ENCODE data around the gene OGFR. TPM values are rescaled to one million over a fixed set of nuclear protein-coding genes. Genes with fewer than 3 reads are reported as not detected.

OGFR gene
- total and polyA plus RNA-seq, 2 donors (not counting 1 experiment from before 2014, with no cell fraction given), result 71.7 to 102 TPM

DNA sequence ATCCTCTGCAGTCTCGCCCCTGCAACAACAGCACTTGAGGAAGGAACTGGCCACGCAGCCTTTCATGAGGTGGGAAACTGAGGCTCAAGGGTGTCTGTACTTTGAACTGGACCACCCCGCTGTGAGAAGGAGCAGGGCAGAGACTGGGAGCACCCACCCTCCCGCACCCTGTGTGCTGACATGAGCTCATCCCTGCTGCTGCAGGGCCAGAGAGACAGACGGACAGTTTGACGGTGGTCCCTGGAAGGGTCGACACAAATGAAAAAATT lies 25.3 kb upstream of the OGFR start:
- H3K9me3 Mint-ChIP-seq (ENCODE audit: insufficient read depth), result no peaks in the 10 kb centered on the region
- CTCF ChIA-PET, result interaction anchor here (1.2 to 1.7 kb wide), 2 partner anchors 10 to 13 kb away, joined by 3 read pairs; no protein-coding TSS in a partner anchor
- Histone ChIP-seq H2AFZ (ENCODE audit: insufficient read depth, low read depth, low read length, poor library complexity, severe bottlenecking) (no peak overlapping the region), H3K4me1 (ENCODE audit: control insufficient read depth in 2 of 2, insufficient read depth in 2 of 2, low read length in 2 of 2) (peaks cover 17 to 25% of the 10 kb centered on the region in 2 donors), H3K9ac (ENCODE audit: low read length) (no peak overlapping the region), H3K4me2 (replicated peaks; ENCODE audit: low read depth, low read length, poor library complexity, severe bottlenecking) (no peak overlapping the region), H3K36me3 (replicated peaks in 1 of 2; ENCODE audit: control extremely low read depth in 1 of 2, control insufficient read depth in 1 of 2, extremely low read depth in 1 of 2, insufficient read depth in 2 of 2, low read length in 1 of 2) (no peaks in the 10 kb centered on the region), H4K20me1 (ENCODE audit: control insufficient read depth, insufficient read depth, low read length, poor library complexity, severe bottlenecking) (no peaks in the 10 kb centered on the region), H3K27ac (ENCODE audit: low read length in 2 of 2) (no peak overlapping the region), H3K79me2 (ENCODE audit: control insufficient read depth, insufficient read depth, low read length) (no peaks in the 10 kb centered on the region), H3K9me3 (ENCODE audit: control extremely low read depth in 1 of 3, control insufficient read depth in 2 of 3, insufficient read depth in 1 of 3, low read length in 2 of 3) (peaks cover 0 to 20% (median 0%) of the 10 kb centered on the region in 3 donors), H3K4me3 (ENCODE audit: control extremely low read depth in 1 of 5, extremely low read depth in 1 of 5, insufficient read depth in 1 of 5, low read depth in 2 of 5, low read length in 4 of 5) (no peak overlapping the region), H3K27me3 (replicated peaks in 1 of 4; ENCODE audit: control extremely low read depth in 1 of 4, control insufficient read depth in 3 of 4, insufficient read depth in 4 of 4, low read length in 3 of 4) (no peaks in the 10 kb centered on the region)
- H3K27ac Mint-ChIP-seq, result no peak overlapping the region
- DNase-seq (no peak), ATAC-seq (ENCODE audit: low read depth) (no peak)
- H3K4me1 Mint-ChIP-seq, result peaks cover 23% of the 10 kb centered on the region
- 91% methylated on average over 4 of the region's 7 CpGs for WGBS (ENCODE audit: insufficient coverage)
- H3K27me3 Mint-ChIP-seq, result no peaks in the 10 kb centered on the region
- TF ChIP-seq, protein P1, sequence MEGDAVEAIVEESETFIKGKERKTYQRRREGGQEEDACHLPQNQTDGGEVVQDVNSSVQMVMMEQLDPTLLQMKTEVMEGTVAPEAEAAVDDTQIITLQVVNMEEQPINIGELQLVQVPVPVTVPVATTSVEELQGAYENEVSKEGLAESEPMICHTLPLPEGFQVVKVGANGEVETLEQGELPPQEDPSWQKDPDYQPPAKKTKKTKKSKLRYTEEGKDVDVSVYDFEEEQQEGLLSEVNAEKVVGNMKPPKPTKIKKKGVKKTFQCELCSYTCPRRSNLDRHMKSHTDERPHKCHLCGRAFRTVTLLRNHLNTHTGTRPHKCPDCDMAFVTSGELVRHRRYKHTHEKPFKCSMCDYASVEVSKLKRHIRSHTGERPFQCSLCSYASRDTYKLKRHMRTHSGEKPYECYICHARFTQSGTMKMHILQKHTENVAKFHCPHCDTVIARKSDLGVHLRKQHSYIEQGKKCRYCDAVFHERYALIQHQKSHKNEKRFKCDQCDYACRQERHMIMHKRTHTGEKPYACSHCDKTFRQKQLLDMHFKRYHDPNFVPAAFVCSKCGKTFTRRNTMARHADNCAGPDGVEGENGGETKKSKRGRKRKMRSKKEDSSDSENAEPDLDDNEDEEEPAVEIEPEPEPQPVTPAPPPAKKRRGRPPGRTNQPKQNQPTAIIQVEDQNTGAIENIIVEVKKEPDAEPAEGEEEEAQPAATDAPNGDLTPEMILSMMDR (IDR thresholded peaks at IDR 0.05), result no peak
- no peak for TF ChIP-seq EZH2 (IDR thresholded peaks at IDR 0.05; ENCODE audit: borderline replicate concordance, insufficient read depth, low read depth, low read length, poor library complexity, severe bottlenecking)
- POLR2A ChIA-PET, result no interaction called here
- intact Hi-C loops (cut with micrococcal nuclease), result no loop called here
- H3K4me3 Mint-ChIP-seq, result no peak overlapping the region

DNA sequence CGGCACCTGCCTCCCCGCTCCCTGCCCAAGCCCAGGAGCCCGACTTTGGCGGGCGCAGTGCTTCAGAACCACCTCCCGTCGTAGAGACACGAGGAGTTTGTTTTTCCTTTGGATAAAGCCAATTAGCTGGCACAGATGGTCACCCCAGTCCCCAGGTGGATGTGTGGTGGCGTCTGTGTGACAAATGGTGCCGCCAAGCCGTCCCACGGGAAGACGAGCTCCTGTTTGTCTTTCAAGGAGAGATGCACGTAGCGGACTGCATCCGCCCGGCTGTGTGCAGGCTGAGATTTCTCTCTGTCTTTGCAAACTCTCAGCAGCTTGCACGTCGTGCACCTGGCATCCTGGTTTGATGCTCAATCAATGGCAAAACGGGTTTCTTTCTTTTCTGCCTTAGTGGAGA lies 24.4 kb upstream of the OGFR start:
- no peak overlapping the region for H3K4me3 Mint-ChIP-seq
- no peak for TF ChIP-seq EZH2 (IDR thresholded peaks at IDR 0.05; ENCODE audit: borderline replicate concordance, insufficient read depth, low read depth, low read length, poor library complexity, severe bottlenecking)
- TF ChIP-seq, protein P1 (IDR thresholded peaks at IDR 0.05), result no peak
- no peak overlapping the region for H2AFZ ChIP-seq (ENCODE audit: insufficient read depth, low read depth, low read length, poor library complexity, severe bottlenecking)
- H3K36me3 ChIP-seq (replicated peaks in 1 of 2; ENCODE audit: control extremely low read depth in 1 of 2, control insufficient read depth in 1 of 2, extremely low read depth in 1 of 2, insufficient read depth in 2 of 2, low read length in 1 of 2), result no peaks in the 10 kb centered on the region
- DNase-seq (no peak), ATAC-seq (ENCODE audit: low read depth) (no peak)
- WGBS (ENCODE audit: insufficient coverage), result 88% methylated on average over 19 of the region's 20 CpGs
- intact Hi-C loops (cut with micrococcal nuclease), result no loop called here
- no peaks in the 10 kb centered on the region for H3K27me3 Mint-ChIP-seq
- peaks cover 17 to 20% of the 10 kb centered on the region in 2 donors for H3K4me1 ChIP-seq (ENCODE audit: control insufficient read depth in 2 of 2, insufficient read depth in 2 of 2, low read length in 2 of 2)
- H3K9ac ChIP-seq (ENCODE audit: low read length), result no peak overlapping the region
- no peaks in the 10 kb centered on the region for H3K9me3 Mint-ChIP-seq (ENCODE audit: insufficient read depth)
- no peaks in the 10 kb centered on the region for H3K27me3 ChIP-seq (replicated peaks in 1 of 4; ENCODE audit: control extremely low read depth in 1 of 4, control insufficient read depth in 3 of 4, insufficient read depth in 4 of 4, low read length in 3 of 4)
- no peak overlapping the region for H3K27ac Mint-ChIP-seq
- CTCF ChIA-PET, result interaction anchor here (1.2 to 1.7 kb wide), 2 partner anchors 9 to 12 kb away, joined by 3 read pairs; no protein-coding TSS in a partner anchor
- H3K4me1 Mint-ChIP-seq, result peaks cover 20% of the 10 kb centered on the region
- H3K79me2 ChIP-seq (ENCODE audit: control insufficient read depth, insufficient read depth, low read length), result no peaks in the 10 kb centered on the region
- H3K4me3 ChIP-seq (ENCODE audit: control extremely low read depth in 1 of 5, extremely low read depth in 1 of 5, insufficient read depth in 1 of 5, low read depth in 2 of 5, low read length in 4 of 5), result no peak overlapping the region
- H3K9me3 ChIP-seq (ENCODE audit: control extremely low read depth in 1 of 3, control insufficient read depth in 2 of 3, insufficient read depth in 1 of 3, low read length in 2 of 3), result peaks cover 0 to 20% (median 0%) of the 10 kb centered on the region in 3 donors
- no peak overlapping the region for H3K4me2 ChIP-seq (replicated peaks; ENCODE audit: low read depth, low read length, poor library complexity, severe bottlenecking)
- no peaks in the 10 kb centered on the region for H4K20me1 ChIP-seq (ENCODE audit: control insufficient read depth, insufficient read depth, low read length, poor library complexity, severe bottlenecking)
- POLR2A ChIA-PET, result no interaction called here
- no peak overlapping the region for H3K27ac ChIP-seq (ENCODE audit: low read length in 2 of 2)

Data from B cell (primary cell).